A673 (cell line): ENCODE data around the gene SMAD4. TPM values are rescaled to one million over a fixed set of nuclear protein-coding genes. Genes with fewer than 3 reads are reported as not detected.
"Not testable (repeated sequence)": the region's sequence is repeated elsewhere in the genome, so short reads cannot be mapped to it uniquely, and the experiment has no call there.

Source experiments
- BruUV-seq: library from RNA; stranded (reverse); fragments of 400-500 nt; replicated peaks from 2 replicates; lab custom pipeline; 2021; lab: Mats Ljungman, UMichigan
- CTCF ChIA-PET: fragments of 300-600 bp; sonication (Branson Sonifier 250); formaldehyde crosslinking; loops from one replicate; lab custom pipeline; 2022; ENCODE audit warnings: antibody characterized with exemption; lab: Charles Lee
- POLR2A ChIA-PET: fragments of 300-600 bp; sonication (Branson Sonifier 250); formaldehyde crosslinking; loops from one replicate; lab custom pipeline; 2022; ENCODE audit warnings: antibody characterized with exemption; ENCODE audit not compliant: low non-redundant PET; lab: Charles Lee
- DNase-seq: peaks from one replicate; pipeline ENCODE4 v3.0.0-alpha.2; 2015; ENCODE audit warnings: low spot score
- H3K27ac ChIP-seq: fragments of 200-600 bp; sonication (generic); 2 replicates; pipeline ENCODE4 v1.5.1; 2016; ENCODE audit warnings: mixed run types, low read depth, mild to moderate bottlenecking, mixed read lengths, antibody characterized with exemption, low read length; ENCODE audit not compliant: poor library complexity, severe bottlenecking
- H3K27me3 ChIP-seq: fragments of 200-600 bp; sonication (generic); replicated peaks from 2 replicates; pipeline ENCODE4 v1.6.1; 2017; ENCODE audit warnings: mixed run types, low read depth, mild to moderate bottlenecking, mixed read lengths, antibody characterized with exemption, low read length; ENCODE audit not compliant: insufficient read depth, poor library complexity
- H3K36me3 ChIP-seq: fragments of 200-600 bp; sonication (generic); 2 replicates; pipeline ENCODE4 v1.6.1; 2016; ENCODE audit warnings: mixed run types, mild to moderate bottlenecking, mixed read lengths, antibody characterized with exemption, low read length; ENCODE audit not compliant: insufficient read depth, poor library complexity, severe bottlenecking
- H3K4me1 ChIP-seq: fragments of 200-600 bp; sonication (generic); 2 replicates; pipeline ENCODE4 v1.6.1; 2017; ENCODE audit warnings: mixed run types, mild to moderate bottlenecking, mixed read lengths, antibody characterized with exemption, low read length; ENCODE audit not compliant: insufficient read depth, poor library complexity, severe bottlenecking
- H3K4me3 ChIP-seq: fragments of 200-600 bp; sonication (generic); 2 replicates; pipeline ENCODE4 v1.5.1; 2016; ENCODE audit warnings: low read depth, mixed run types, mild to moderate bottlenecking, mixed read lengths, low read length; ENCODE audit not compliant: poor library complexity, severe bottlenecking
- H3K9me3 ChIP-seq: fragments of 200-600 bp; sonication (generic); 2 replicates; pipeline ENCODE4 v1.6.1; 2016; ENCODE audit warnings: mixed run types, low read depth, mild to moderate bottlenecking, mixed read lengths, antibody characterized with exemption, low read length; ENCODE audit not compliant: poor library complexity, severe bottlenecking
- EZH2 ChIP-seq: fragments of 200-600 bp; sonication (generic); IDR thresholded peaks from 2 replicates; pipeline ENCODE4 v1.6.1; 2017; ENCODE audit warnings: borderline replicate concordance, low read depth, mild to moderate bottlenecking, mixed read lengths, antibody characterized with exemption, low read length; ENCODE audit not compliant: poor library complexity, severe bottlenecking
- intact Hi-C: fragments of 100-400 bp; cut with micrococcal nuclease; formaldehyde crosslinking; loops from one replicate; pipeline ENCODE4 v1.10.0; 2022; ENCODE audit not compliant: unreplicated experiment
- total RNA-seq: library from RNA; stranded (reverse); gene quantifications from 2 replicates; pipeline ENCODE4 v1.2.3, GENCODE V29; 2021
- TF ChIP-seq, protein P1 (sequence below): fragments of 300-800, 200-600 bp; sonication (generic); conservative IDR thresholded peaks from 2 replicates; pipeline ENCODE4 v1.5.1; 2017; ENCODE audit warnings: low read depth, mild to moderate bottlenecking, antibody characterized with exemption, low read length, moderate library complexity, mixed read lengths

Gene SMAD4
- total RNA-seq, 1 experiment from 2014 or later, result 120 TPM

DNA sequence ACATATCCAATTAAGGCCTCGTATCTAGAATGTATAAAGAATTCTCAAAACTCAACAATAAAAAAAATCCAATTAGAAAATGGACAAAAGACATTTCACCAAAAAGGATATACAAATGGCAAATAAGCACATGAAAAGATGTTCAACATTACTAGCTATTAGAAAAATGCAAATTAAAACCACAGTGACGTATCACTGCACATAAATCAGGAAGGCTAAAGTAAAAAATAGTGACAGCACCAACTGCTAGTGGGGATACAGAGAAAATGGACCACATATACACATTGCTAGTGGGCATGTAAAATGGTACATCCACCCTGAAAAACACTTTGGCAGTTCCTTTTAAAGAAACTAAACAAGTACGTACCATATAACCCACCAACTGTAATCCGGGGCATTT is 59.7 kb downstream of the SMAD4 start:
- BruUV-seq, result no TSS peak
- peaks cover 6% of the 10 kb centered on the region for H3K9me3 ChIP-seq
- H3K4me1 ChIP-seq, result no peaks in the 10 kb centered on the region
- no peak overlapping the region for H3K27ac ChIP-seq
- CTCF ChIA-PET, result no interaction called here
- TF ChIP-seq, protein P1, sequence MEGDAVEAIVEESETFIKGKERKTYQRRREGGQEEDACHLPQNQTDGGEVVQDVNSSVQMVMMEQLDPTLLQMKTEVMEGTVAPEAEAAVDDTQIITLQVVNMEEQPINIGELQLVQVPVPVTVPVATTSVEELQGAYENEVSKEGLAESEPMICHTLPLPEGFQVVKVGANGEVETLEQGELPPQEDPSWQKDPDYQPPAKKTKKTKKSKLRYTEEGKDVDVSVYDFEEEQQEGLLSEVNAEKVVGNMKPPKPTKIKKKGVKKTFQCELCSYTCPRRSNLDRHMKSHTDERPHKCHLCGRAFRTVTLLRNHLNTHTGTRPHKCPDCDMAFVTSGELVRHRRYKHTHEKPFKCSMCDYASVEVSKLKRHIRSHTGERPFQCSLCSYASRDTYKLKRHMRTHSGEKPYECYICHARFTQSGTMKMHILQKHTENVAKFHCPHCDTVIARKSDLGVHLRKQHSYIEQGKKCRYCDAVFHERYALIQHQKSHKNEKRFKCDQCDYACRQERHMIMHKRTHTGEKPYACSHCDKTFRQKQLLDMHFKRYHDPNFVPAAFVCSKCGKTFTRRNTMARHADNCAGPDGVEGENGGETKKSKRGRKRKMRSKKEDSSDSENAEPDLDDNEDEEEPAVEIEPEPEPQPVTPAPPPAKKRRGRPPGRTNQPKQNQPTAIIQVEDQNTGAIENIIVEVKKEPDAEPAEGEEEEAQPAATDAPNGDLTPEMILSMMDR, result no peak
- no peak for TF ChIP-seq EZH2
- POLR2A ChIA-PET, result no interaction called here
- peaks cover 27% of the 10 kb centered on the region for H3K36me3 ChIP-seq
- H3K4me3 ChIP-seq, result no peak overlapping the region
- H3K27me3 ChIP-seq, result no peaks in the 10 kb centered on the region
- intact Hi-C loops, result no loop called here
- DNase-seq, result no peak

DNA sequence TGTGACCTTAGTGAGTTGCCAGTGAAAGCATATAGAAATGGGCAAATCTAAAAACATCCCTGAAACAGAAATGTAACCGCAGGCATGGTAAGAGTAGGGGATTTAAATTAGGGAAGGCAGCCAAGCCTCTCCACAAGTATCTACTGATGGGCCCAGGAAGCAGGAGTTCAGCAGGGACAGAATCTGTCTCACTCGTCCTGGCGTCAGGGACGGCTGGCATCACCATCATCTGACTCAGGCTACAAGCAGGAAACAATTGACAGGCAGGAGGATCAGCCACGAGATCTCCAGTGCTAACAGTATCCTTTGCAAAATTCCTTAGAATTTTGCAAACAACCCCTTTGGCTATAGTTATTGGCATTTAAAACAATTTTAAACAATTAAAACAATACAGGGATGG is 61.3 kb downstream of the SMAD4 start:
- TF ChIP-seq EZH2, result no peak
- TF ChIP-seq, protein P1, result no peak
- POLR2A ChIA-PET, result no interaction called here
- no TSS peak for BruUV-seq
- Histone ChIP-seq H3K36me3 (peaks cover 12% of the 10 kb centered on the region), H3K4me3 (no peak overlapping the region), H3K9me3 (peaks cover 6% of the 10 kb centered on the region), H3K27me3 (no peaks in the 10 kb centered on the region), H3K27ac (no peak overlapping the region), H3K4me1 (no peaks in the 10 kb centered on the region)
- no peak for DNase-seq
- CTCF ChIA-PET, result no interaction called here
- intact Hi-C loops, result no loop called here

DNA sequence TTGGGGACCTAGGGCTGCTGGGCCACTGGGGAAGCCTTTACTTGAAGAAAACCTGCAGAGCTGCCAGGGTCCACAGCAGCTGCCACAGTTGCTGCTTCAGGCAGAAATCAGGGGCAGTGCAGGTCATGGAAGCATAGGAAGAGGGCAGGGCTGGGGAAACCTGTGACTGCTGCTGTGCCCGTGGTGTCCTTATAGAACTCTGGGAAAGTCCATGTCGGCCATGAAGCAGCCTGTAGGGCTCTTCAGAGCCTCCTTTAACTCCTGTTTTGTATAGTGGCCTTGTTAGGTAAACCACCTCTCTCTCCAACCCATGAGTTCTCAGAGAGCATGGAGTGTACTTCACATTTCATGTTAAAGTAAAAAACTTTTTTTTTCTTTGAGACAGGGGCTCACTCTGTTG is 62.1 kb downstream of the SMAD4 start:
- no TSS peak for BruUV-seq
- CTCF ChIA-PET, result no interaction called here
- H3K4me1 ChIP-seq, result no peaks in the 10 kb centered on the region
- intact Hi-C loops, result no loop called here
- H3K4me3 ChIP-seq, result no peak overlapping the region
- no peak for DNase-seq
- TF ChIP-seq, protein P1, result no peak
- TF ChIP-seq EZH2, result no peak
- no peak overlapping the region for H3K27ac ChIP-seq
- H3K27me3 ChIP-seq, result no peaks in the 10 kb centered on the region
- POLR2A ChIA-PET, result no interaction called here
- H3K9me3 ChIP-seq, result peaks cover 6% of the 10 kb centered on the region
- H3K36me3 ChIP-seq, result peaks cover 5% of the 10 kb centered on the region

DNA sequence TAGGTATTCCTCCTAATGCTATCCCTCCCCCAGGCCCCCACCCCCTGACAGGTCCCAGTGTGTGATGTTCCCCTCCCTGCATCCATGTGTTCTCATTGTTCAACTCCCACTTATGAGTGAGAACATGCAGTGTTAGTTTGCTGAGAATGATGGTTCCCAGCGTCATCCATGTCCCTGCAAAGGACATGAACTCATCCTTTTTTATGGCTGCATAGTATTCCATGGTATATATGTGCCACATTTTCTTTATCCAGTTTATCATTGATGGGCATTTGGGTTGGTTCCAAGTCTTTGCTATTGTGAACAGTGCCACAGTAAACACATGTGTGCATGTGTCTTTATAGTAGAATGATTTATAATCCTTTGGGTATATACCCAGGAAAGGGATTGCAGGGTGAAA is 63.0 kb downstream of the SMAD4 start:
- BruUV-seq, H3K27me3 ChIP-seq, H3K4me3 ChIP-seq, H3K4me1 ChIP-seq, intact Hi-C loops, H3K9me3 ChIP-seq, POLR2A ChIA-PET, CTCF ChIA-PET, H3K36me3 ChIP-seq, H3K27ac ChIP-seq, DNase-seq: not testable (repeated sequence)
